ENCODE measurements around the gene TRABD.

DNA sequence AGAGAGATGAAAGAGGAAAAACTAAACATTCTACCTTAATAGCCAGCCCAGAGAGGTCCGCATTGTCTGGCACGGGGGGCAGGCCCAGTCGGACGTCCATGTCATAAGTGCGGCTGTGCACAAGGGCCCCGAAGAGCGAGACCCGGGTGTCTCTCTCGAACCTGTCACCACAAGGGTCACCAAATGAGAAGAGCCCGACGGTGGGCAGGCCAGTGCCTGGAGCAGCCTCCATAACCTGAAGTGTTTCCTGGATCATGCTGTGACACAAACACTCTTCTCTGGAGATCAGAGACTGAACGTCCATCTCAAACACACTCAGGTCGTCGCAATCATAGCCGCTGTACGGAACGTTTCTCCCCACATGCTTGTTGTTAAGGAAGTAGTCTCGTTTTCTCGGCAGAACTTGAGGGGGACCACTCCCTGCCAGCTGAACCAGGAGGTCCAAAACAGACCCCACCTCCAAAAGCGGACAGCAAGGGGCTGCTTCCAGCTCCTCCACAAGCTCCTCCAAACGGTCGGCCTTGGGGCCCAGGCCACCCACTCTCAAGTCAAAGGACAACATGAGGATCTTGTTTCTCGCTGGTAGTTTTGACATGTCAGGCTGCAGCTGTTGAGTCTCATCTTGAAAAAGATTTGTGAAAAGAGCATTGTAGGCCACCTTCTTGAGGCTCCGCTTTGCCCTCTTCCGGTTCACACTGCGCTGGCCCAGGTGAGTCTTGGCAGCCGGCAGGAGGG lies 58.1 kb downstream of the TRABD start:
- TF ChIP-seq, protein P1, sequence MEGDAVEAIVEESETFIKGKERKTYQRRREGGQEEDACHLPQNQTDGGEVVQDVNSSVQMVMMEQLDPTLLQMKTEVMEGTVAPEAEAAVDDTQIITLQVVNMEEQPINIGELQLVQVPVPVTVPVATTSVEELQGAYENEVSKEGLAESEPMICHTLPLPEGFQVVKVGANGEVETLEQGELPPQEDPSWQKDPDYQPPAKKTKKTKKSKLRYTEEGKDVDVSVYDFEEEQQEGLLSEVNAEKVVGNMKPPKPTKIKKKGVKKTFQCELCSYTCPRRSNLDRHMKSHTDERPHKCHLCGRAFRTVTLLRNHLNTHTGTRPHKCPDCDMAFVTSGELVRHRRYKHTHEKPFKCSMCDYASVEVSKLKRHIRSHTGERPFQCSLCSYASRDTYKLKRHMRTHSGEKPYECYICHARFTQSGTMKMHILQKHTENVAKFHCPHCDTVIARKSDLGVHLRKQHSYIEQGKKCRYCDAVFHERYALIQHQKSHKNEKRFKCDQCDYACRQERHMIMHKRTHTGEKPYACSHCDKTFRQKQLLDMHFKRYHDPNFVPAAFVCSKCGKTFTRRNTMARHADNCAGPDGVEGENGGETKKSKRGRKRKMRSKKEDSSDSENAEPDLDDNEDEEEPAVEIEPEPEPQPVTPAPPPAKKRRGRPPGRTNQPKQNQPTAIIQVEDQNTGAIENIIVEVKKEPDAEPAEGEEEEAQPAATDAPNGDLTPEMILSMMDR (IDR thresholded peaks at IDR 0.05): no peak
- TF ChIP-seq POLR2AphosphoS5 (IDR thresholded peaks at IDR 0.05; ENCODE audit: low read depth, low read length) (no peak), SIN3A (IDR thresholded peaks at IDR 0.05; ENCODE audit: borderline replicate concordance, insufficient read depth, low read depth, low read length) (no peak)
- TF ChIP-seq, protein P2, sequence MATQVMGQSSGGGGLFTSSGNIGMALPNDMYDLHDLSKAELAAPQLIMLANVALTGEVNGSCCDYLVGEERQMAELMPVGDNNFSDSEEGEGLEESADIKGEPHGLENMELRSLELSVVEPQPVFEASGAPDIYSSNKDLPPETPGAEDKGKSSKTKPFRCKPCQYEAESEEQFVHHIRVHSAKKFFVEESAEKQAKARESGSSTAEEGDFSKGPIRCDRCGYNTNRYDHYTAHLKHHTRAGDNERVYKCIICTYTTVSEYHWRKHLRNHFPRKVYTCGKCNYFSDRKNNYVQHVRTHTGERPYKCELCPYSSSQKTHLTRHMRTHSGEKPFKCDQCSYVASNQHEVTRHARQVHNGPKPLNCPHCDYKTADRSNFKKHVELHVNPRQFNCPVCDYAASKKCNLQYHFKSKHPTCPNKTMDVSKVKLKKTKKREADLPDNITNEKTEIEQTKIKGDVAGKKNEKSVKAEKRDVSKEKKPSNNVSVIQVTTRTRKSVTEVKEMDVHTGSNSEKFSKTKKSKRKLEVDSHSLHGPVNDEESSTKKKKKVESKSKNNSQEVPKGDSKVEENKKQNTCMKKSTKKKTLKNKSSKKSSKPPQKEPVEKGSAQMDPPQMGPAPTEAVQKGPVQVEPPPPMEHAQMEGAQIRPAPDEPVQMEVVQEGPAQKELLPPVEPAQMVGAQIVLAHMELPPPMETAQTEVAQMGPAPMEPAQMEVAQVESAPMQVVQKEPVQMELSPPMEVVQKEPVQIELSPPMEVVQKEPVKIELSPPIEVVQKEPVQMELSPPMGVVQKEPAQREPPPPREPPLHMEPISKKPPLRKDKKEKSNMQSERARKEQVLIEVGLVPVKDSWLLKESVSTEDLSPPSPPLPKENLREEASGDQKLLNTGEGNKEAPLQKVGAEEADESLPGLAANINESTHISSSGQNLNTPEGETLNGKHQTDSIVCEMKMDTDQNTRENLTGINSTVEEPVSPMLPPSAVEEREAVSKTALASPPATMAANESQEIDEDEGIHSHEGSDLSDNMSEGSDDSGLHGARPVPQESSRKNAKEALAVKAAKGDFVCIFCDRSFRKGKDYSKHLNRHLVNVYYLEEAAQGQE (IDR thresholded peaks at IDR 0.05; ENCODE audit: insufficient read depth in 1 of 2, low read depth in 2 of 2, low read length in 1 of 2): no peak
